ENCODE data around the gene ATL1. TPM values are rescaled to one million over a fixed set of nuclear protein-coding genes. Genes with fewer than 3 reads are reported as not detected.

Gene ATL1
- total and polyA plus RNA-seq, 2 of the 13 experiments (the other 11 are each of a cell fraction or from before 2014, with no cell fraction given): 0.60 to 0.65 TPM

GRCh38 chr14:50532502-50533240 lies 27.3 kb upstream of the ATL1 start, which contains the start of gene MAP4K5 (continued):
- TF ChIP-seq USF2 (IDR thresholded peaks at IDR 0.05; ENCODE audit: low read depth, low read length) (no peak), USF2 (CRISPR knock-in tag; IDR thresholded peaks at IDR 0.05; ENCODE audit: borderline replicate concordance) (no peak; the same call in 1 of the 2 replicates), SPEN (CRISPR knock-in tag; IDR thresholded peaks at IDR 0.05; ENCODE audit: low read depth) (peak; percentile 59), SOX13 (IDR thresholded peaks at IDR 0.05) (no peak), SOX13 (CRISPR knock-in tag; conservative IDR thresholded peaks at IDR 0.05 in 1 of 2, IDR thresholded peaks at IDR 0.05 in 1 of 2) (peak in 1 of 2 experiments; percentile 14; a peak in 1 of 4 replicates), ZNF121 (CRISPR knock-in tag; IDR thresholded peaks at IDR 0.05) (0 out of 2 replicates have a peak, but pooled peaks have one; percentile 28), SP4 (CRISPR knock-in tag; IDR thresholded peaks at IDR 0.05) (peak; percentile 57), ESRRA (CRISPR knock-in tag; IDR thresholded peaks at IDR 0.05; ENCODE audit: low read depth) (peak; percentile 31; the same call in 1 of the 2 replicates), KMT2A (CRISPR knock-in tag; IDR thresholded peaks at IDR 0.05) (peak; percentile 71; the same call in 1 of the 2 replicates), MAZ (IDR thresholded peaks at IDR 0.05; ENCODE audit: borderline replicate concordance, low read depth, low read length) (no peak), MAZ (CRISPR knock-in tag; IDR thresholded peaks at IDR 0.05; ENCODE audit: low read depth) (peak; percentile 79; the same call in 1 of the 2 replicates), RAD21 (CRISPR knock-in tag; IDR thresholded peaks at IDR 0.05) (peak; percentile 99), ZNF543 (CRISPR knock-in tag; IDR thresholded peaks at IDR 0.05) (peak; percentile 58; the same call in 1 of the 2 replicates), ZSCAN31 (CRISPR knock-in tag; IDR thresholded peaks at IDR 0.05; ENCODE audit: low read depth) (peak; percentile 48; the same call in 1 of the 2 replicates), TAF15 (IDR thresholded peaks at IDR 0.05; ENCODE audit: low read depth, low read length, poor library complexity, severe bottlenecking) (no peak), SETDB1 (CRISPR knock-in tag; IDR thresholded peaks at IDR 0.05; ENCODE audit: borderline replicate concordance) (no peak), ZNF276 (CRISPR knock-in tag; IDR thresholded peaks at IDR 0.05; ENCODE audit: low read depth) (peak; percentile 84; the same call in 1 of the 2 replicates)
- TF ChIP-seq, protein P1, sequence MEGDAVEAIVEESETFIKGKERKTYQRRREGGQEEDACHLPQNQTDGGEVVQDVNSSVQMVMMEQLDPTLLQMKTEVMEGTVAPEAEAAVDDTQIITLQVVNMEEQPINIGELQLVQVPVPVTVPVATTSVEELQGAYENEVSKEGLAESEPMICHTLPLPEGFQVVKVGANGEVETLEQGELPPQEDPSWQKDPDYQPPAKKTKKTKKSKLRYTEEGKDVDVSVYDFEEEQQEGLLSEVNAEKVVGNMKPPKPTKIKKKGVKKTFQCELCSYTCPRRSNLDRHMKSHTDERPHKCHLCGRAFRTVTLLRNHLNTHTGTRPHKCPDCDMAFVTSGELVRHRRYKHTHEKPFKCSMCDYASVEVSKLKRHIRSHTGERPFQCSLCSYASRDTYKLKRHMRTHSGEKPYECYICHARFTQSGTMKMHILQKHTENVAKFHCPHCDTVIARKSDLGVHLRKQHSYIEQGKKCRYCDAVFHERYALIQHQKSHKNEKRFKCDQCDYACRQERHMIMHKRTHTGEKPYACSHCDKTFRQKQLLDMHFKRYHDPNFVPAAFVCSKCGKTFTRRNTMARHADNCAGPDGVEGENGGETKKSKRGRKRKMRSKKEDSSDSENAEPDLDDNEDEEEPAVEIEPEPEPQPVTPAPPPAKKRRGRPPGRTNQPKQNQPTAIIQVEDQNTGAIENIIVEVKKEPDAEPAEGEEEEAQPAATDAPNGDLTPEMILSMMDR (CRISPR knock-in tag; IDR thresholded peaks at IDR 0.05): peak; percentile 97

Measured in HepG2 (cell line).